Liver (tissue), 9 donors: ENCODE measurements around the gene MARS1. TPM values are rescaled to one million over a fixed set of nuclear protein-coding genes. Genes with fewer than 3 reads are reported as not detected.

Source experiments
- DNase-seq: peaks from one replicate; pipeline ENCODE4 v3.0.0-alpha.2; 2017; ENCODE audit warnings: low spot score
- H3K27ac ChIP-seq, 2 donors: one replicate each; pipeline ENCODE4 v1.7.0; 2013; ENCODE audit warnings: inconsistent platforms in 2 of 2, low read length in 2 of 2, control low read depth in 1 of 2, low read depth in 1 of 2, mild to moderate bottlenecking in 1 of 2
- H3K27me3 ChIP-seq, 4 donors: one replicate each; pipeline versions ENCODE4 v1.6.1 to v1.7.0; 2013; ENCODE audit warnings: low read length in 3 of 4, inconsistent platforms in 1 of 4, mild to moderate bottlenecking in 1 of 4, moderate library complexity in 1 of 4; ENCODE audit not compliant: control insufficient read depth in 4 of 4, insufficient read depth in 4 of 4
- H3K36me3 ChIP-seq, 4 donors: one replicate each; pipeline versions ENCODE4 v1.6.1 to v1.7.0; 2013; ENCODE audit warnings: low read length in 3 of 4, mild to moderate bottlenecking in 3 of 4, low read depth in 1 of 4, moderate library complexity in 1 of 4; ENCODE audit not compliant: control insufficient read depth in 4 of 4, insufficient read depth in 3 of 4
- H3K4me1 ChIP-seq, 4 donors: one replicate each; pipeline versions ENCODE4 v1.6.1 to v1.7.0; 2013; ENCODE audit warnings: low read length in 3 of 4, mild to moderate bottlenecking in 3 of 4, moderate library complexity in 1 of 4; ENCODE audit not compliant: control insufficient read depth in 4 of 4, insufficient read depth in 4 of 4
- H3K4me3 ChIP-seq, 3 donors: one replicate each; pipeline versions ENCODE4 v1.6.1 to v1.7.0; 2013; ENCODE audit warnings: low read length in 3 of 3, control low read depth in 1 of 3, low read depth in 1 of 3, mild to moderate bottlenecking in 1 of 3
- H3K9ac ChIP-seq, 2 donors: one replicate each; pipeline ENCODE4 v1.7.0; 2013; ENCODE audit warnings: low read length in 2 of 2, mild to moderate bottlenecking in 2 of 2, moderate library complexity in 2 of 2, control low read depth in 1 of 2, low read depth in 1 of 2
- H3K9me3 ChIP-seq, 4 donors: one replicate each; pipeline versions ENCODE4 v1.6.1 to v1.7.0; 2013; ENCODE audit warnings: low read length in 3 of 4; ENCODE audit not compliant: control insufficient read depth in 4 of 4
- ATF3 ChIP-seq: IDR thresholded peaks from 2 replicates; pipeline ENCODE4 v1.6.1; 2016; ENCODE audit warnings: antibody characterized with exemption
- EGR1 ChIP-seq, 2 donors: IDR thresholded peaks; 2 replicates each; pipeline ENCODE4 v1.6.1; 2016 to 2018; ENCODE audit warnings: antibody characterized with exemption in 2 of 2, low read depth in 2 of 2
- FOXA2 ChIP-seq: IDR thresholded peaks from 2 replicates; pipeline ENCODE4 v1.6.1; 2016; ENCODE audit warnings: antibody characterized with exemption
- GABPA ChIP-seq, 2 donors: IDR thresholded peaks in 1 of 2; conservative IDR thresholded peaks in 1 of 2; 2 replicates each; pipeline ENCODE4 v1.6.1; 2016; ENCODE audit warnings: antibody characterized with exemption in 2 of 2, mild to moderate bottlenecking in 1 of 2, moderate library complexity in 1 of 2
- HNF4A ChIP-seq, 2 donors: conservative IDR thresholded peaks; 2 replicates each; pipeline ENCODE4 v1.6.1; 2016; ENCODE audit warnings: antibody characterized with exemption in 2 of 2, mild to moderate bottlenecking in 2 of 2
- HNF4G ChIP-seq: IDR thresholded peaks from 2 replicates; pipeline ENCODE4 v1.6.1; 2016; ENCODE audit warnings: antibody characterized with exemption
- JUND ChIP-seq, 2 donors: IDR thresholded peaks; 2 replicates each; pipeline ENCODE4 v1.6.1; 2016; ENCODE audit warnings: antibody characterized with exemption in 2 of 2
- MAX ChIP-seq: IDR thresholded peaks from 2 replicates; pipeline ENCODE4 v1.6.1; 2016; ENCODE audit warnings: antibody characterized with exemption
- NR2F2 ChIP-seq: IDR thresholded peaks from 2 replicates; pipeline ENCODE4 v1.6.1; 2016; ENCODE audit warnings: antibody characterized with exemption
- RAD21 ChIP-seq, 2 donors: IDR thresholded peaks; 2 replicates each; pipeline ENCODE4 v1.6.1; 2016; ENCODE audit warnings: antibody characterized with exemption in 2 of 2, mild to moderate bottlenecking in 2 of 2
- REST ChIP-seq: IDR thresholded peaks from 2 replicates; pipeline ENCODE4 v1.6.1; 2016; ENCODE audit warnings: antibody characterized with exemption, mild to moderate bottlenecking
- RXRA ChIP-seq, 2 donors: IDR thresholded peaks; 2 replicates each; pipeline ENCODE4 v1.6.1; 2017 to 2018; ENCODE audit warnings: antibody characterized with exemption in 2 of 2, mild to moderate bottlenecking in 1 of 2
- SP1 ChIP-seq: IDR thresholded peaks from 2 replicates; pipeline ENCODE4 v1.6.1; 2018; ENCODE audit warnings: antibody characterized with exemption, mild to moderate bottlenecking
- YY1 ChIP-seq: IDR thresholded peaks from 2 replicates; pipeline ENCODE4 v1.6.1; 2016; ENCODE audit warnings: antibody characterized with exemption, mild to moderate bottlenecking
- ZBTB33 ChIP-seq: IDR thresholded peaks from 2 replicates; pipeline ENCODE4 v1.6.1; 2016; ENCODE audit warnings: antibody characterized with exemption
- WGBS: extraction: QIAGEN DNeasy Blood & Tissue Kit; methylation state at CpG from one replicate; pipeline ENCODE4 v1.1.7; 2013; 5-methylcytosine and 5-hydroxymethylcytosine counted together
- polyA plus RNA-seq, 2 donors: library from polyadenylated mRNA; stranded (reverse) in 1 of 2; unstranded in 1 of 2; fragments of 200-250 nt in 1 of 2; fragments of >200 nt in 1 of 2; fragmentation: Nextera tagmentation in 1 of 2; extraction: Ambion mirVana in 1 of 2; gene quantifications; one replicate each; pipeline versions ENCODE4 v1.2.1 to v1.2.3, GENCODE V29; 2013 to 2015
- total RNA-seq, 2 donors: library from RNA; depleted of rRNA; stranded (reverse); fragments of >200 nt; gene quantifications; one replicate each; pipeline ENCODE4 v1.2.3, GENCODE V29; 2014
- donor health status: healthy.
- donor health status: healthy.
- donor health status: healthy.
- donor health status: healthy.
- donor health status: healthy.

MARS1 gene
- total and polyA plus RNA-seq, 4 donors: 43.9 to 83.3 (median 56.0) TPM

- 84% methylated on average over 10 of the region's 10 CpGs for WGBS
- Histone ChIP-seq H3K9ac (no peak overlapping the region), H3K4me1 (peaks cover 0 to 3% (median 1%) of the 10 kb centered on the region in 4 donors), H3K27me3 (peaks cover 0 to 3% (median 0%) of the 10 kb centered on the region in 4 donors), H3K9me3 (no peaks in the 10 kb centered on the region), H3K27ac (no peak overlapping the region), H3K36me3 (peaks cover 0 to 2% (median 0%) of the 10 kb centered on the region in 4 donors), H3K4me3 (no peak overlapping the region)
- no peak for DNase-seq
- no peak for TF ChIP-seq ZBTB33
- no peak for TF ChIP-seq JUND (IDR thresholded peaks at IDR 0.05)
- TF ChIP-seq RXRA (IDR thresholded peaks at IDR 0.05): no peak
- TF ChIP-seq ATF3: no peak
- no peak for TF ChIP-seq EGR1 (IDR thresholded peaks at IDR 0.05; ENCODE audit: low read depth in 2 of 2)
- no peak for TF ChIP-seq MAX
- no peak for TF ChIP-seq REST
- TF ChIP-seq YY1: no peak
Measured at GRCh38 chr12:57469296-57470164, 18.3 kb upstream of the MARS1 start.

GRCh38 chr12:57470286-57470969, 17.4 kb upstream of the MARS1 start:
- H3K36me3 ChIP-seq: peaks cover 0 to 2% (median 0%) of the 10 kb centered on the region in 4 donors
- no peak for TF ChIP-seq SP1
- no peak for TF ChIP-seq JUND (IDR thresholded peaks at IDR 0.05)
- no peak for TF ChIP-seq HNF4A (conservative IDR thresholded peaks at IDR 0.05)
- no peak for TF ChIP-seq NR2F2
- no peak for TF ChIP-seq RAD21 (IDR thresholded peaks at IDR 0.05)
- TF ChIP-seq RXRA (IDR thresholded peaks at IDR 0.05): no peak
- no peak for TF ChIP-seq YY1
- TF ChIP-seq FOXA2: no peak
- TF ChIP-seq HNF4G: no peak
- no peak for TF ChIP-seq GABPA (IDR thresholded peaks at IDR 0.05 in 1 of 2, conservative IDR thresholded peaks at IDR 0.05 in 1 of 2)
- no peak for DNase-seq
- 84% methylated on average over 14 of the region's 14 CpGs for WGBS
- peaks cover 1 to 9% (median 6%) of the 10 kb centered on the region in 4 donors for H3K4me1 ChIP-seq
- peaks cover 0 to 3% (median 1%) of the 10 kb centered on the region in 4 donors for H3K27me3 ChIP-seq
- no peak overlapping the region for H3K4me3 ChIP-seq
- no peak overlapping the region for H3K27ac ChIP-seq
- no peaks in the 10 kb centered on the region for H3K9me3 ChIP-seq
- no peak overlapping the region for H3K9ac ChIP-seq
